Caco-2 (cell line): Measurements from ENCODE around the gene HOXD10. TPM values are rescaled to one million over a fixed set of nuclear protein-coding genes. Genes with fewer than 3 reads are reported as not detected.

Source experiments
- BruUV-seq: library from RNA; stranded (reverse); fragments of 400-500 nt; replicated peaks from 2 replicates; lab custom pipeline; 2021; lab: Mats Ljungman, UMichigan
- CTCF ChIA-PET: fragments of 300-600 bp; sonication (Branson Sonifier 250); formaldehyde crosslinking; loops from one replicate; lab custom pipeline; 2022; ENCODE audit warnings: antibody characterized with exemption; lab: Charles Lee
- POLR2A ChIA-PET: fragments of 300-600 bp; sonication (Branson Sonifier 250); formaldehyde crosslinking; loops from one replicate; lab custom pipeline; 2022; ENCODE audit warnings: antibody characterized with exemption; lab: Charles Lee
- DNase-seq, 2 experiments: peaks; one replicate each; pipeline versions ENCODE4 v3.0.0 to v3.0.0-alpha.2; 2020 to 2022
- H3K27me3 ChIP-seq: replicated peaks from 2 replicates; pipeline ENCODE4 v1.6.0; 2011; ENCODE audit warnings: low read length; ENCODE audit not compliant: control insufficient read depth, insufficient read depth
- H3K36me3 ChIP-seq: 2 replicates; pipeline ENCODE4 v1.5.1; 2011; ENCODE audit warnings: low read length; ENCODE audit not compliant: control insufficient read depth, insufficient read depth
- H3K4me1 ChIP-seq: fragments of 250-450 bp; sonication (Bioruptor Pico); 2 replicates; pipeline ENCODE4 v1.5.1; 2020; ENCODE audit warnings: mild to moderate bottlenecking
- H3K4me3 ChIP-seq: 2 replicates; pipeline ENCODE4 v1.5.1; 2011; ENCODE audit warnings: low read depth, mild to moderate bottlenecking, control low read depth, low read length
- H3K9me3 ChIP-seq: fragments of 250-450 bp; sonication (Bioruptor Pico); 2 replicates; pipeline ENCODE4 v1.5.1; 2020; ENCODE audit warnings: mild to moderate bottlenecking, moderate library complexity
- H3K27ac Mint-ChIP-seq: one replicate; pipeline ENCODE4 v1.8.0; 2022; ENCODE audit warnings: mixed read lengths; ENCODE audit not compliant: unreplicated experiment
- H3K27me3 Mint-ChIP-seq: one replicate; pipeline ENCODE4 v1.8.0; 2022; ENCODE audit warnings: mixed read lengths; ENCODE audit not compliant: insufficient read depth, unreplicated experiment
- H3K36me3 Mint-ChIP-seq: one replicate; pipeline ENCODE4 v1.8.0; 2022; ENCODE audit warnings: mild to moderate bottlenecking, mixed read lengths; ENCODE audit not compliant: insufficient read depth, unreplicated experiment
- H3K4me1 Mint-ChIP-seq: one replicate; pipeline ENCODE4 v1.8.0; 2022; ENCODE audit warnings: low read depth, mixed read lengths; ENCODE audit not compliant: unreplicated experiment
- H3K4me3 Mint-ChIP-seq: one replicate; pipeline ENCODE4 v1.8.0; 2022; ENCODE audit warnings: mild to moderate bottlenecking, moderate library complexity, mixed read lengths; ENCODE audit not compliant: unreplicated experiment
- H3K9me3 Mint-ChIP-seq: one replicate; pipeline ENCODE4 v1.8.0; 2022; ENCODE audit warnings: mixed read lengths; ENCODE audit not compliant: unreplicated experiment
- intact Hi-C: fragments of 100-400 bp; cut with micrococcal nuclease; formaldehyde crosslinking; loops from one replicate; pipeline ENCODE4 v1.10.0; 2022; ENCODE audit not compliant: unreplicated experiment
- total RNA-seq: library from RNA; stranded (reverse); gene quantifications from 2 replicates; pipeline ENCODE4 v1.2.3, GENCODE V29; 2022
- TF ChIP-seq, protein P1 (sequence below), 2 experiments: fragments of 200-600 bp in 1 of 2; IDR thresholded peaks; 1 replicate in 1 of 2; 2 replicates in 1 of 2; pipeline versions ENCODE4 v1.5.1 to v1.8.0; 2011 to 2022; ENCODE audit warnings: antibody characterized with exemption in 1 of 2, control low read depth in 1 of 2, inconsistent platforms in 1 of 2, low read depth in 1 of 2, low read length in 1 of 2, mild to moderate bottlenecking in 1 of 2, moderate library complexity in 1 of 2; ENCODE audit not compliant: insufficient read depth in 1 of 2, severe bottlenecking in 1 of 2, unreplicated experiment in 1 of 2

HOXD10 gene
- total RNA-seq, 1 experiment from 2014 or later: not detected

DNA sequence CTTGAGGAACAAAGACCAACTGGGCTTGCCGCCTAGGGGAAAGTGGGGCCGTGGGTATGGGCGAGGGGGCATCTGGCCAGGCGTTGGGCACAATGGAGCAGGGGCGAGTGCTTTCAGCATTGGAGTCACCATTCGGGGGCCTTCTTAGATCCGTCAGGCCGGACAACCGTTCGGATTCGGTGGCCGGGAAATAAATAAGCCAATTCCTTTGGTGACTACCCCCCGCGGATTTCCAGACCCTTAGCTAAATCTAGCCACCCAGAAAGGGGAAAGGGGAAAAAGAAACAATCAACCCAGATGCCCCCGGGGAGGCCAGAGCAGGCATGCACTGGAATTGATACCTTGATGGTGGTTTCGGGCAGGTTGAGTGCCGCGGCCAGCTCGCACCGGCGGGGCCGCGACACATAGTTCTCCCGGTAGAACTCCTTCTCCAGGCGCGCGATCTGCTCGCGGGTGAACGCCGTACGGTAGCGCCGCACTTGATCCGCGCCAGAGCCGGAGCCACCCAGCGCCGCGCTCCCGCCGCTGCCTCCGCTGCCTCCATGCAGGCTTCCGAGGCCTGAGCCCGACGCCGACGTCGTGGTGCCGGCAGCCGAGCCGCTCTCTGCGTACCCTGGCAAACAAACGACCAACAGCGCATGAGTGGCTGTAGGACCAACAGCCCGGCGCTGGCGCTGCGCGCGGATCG is 34.6 kb upstream of the HOXD10 start:
- Mint-ChIP-seq H3K27ac (no peak overlapping the region), H3K27me3 (peaks cover 60% of the 10 kb centered on the region), H3K4me3 (no peak overlapping the region), H3K36me3 (peaks cover 5% of the 10 kb centered on the region), H3K9me3 (no peaks in the 10 kb centered on the region), H3K4me1 (peaks cover 19% of the 10 kb centered on the region)
- ChIA-PET CTCF (no interaction called here), POLR2A (no interaction called here)
- no peaks in the 10 kb centered on the region for H3K36me3 ChIP-seq
- no TSS peak for BruUV-seq
- no peak overlapping the region for H3K4me3 ChIP-seq
- intact Hi-C loops: loop anchor here (2.0 to 10.0 kb wide), 2 partner anchors 79 to 197 kb away; partner anchors contain the start of gene LNPK
- TF ChIP-seq, protein P1, sequence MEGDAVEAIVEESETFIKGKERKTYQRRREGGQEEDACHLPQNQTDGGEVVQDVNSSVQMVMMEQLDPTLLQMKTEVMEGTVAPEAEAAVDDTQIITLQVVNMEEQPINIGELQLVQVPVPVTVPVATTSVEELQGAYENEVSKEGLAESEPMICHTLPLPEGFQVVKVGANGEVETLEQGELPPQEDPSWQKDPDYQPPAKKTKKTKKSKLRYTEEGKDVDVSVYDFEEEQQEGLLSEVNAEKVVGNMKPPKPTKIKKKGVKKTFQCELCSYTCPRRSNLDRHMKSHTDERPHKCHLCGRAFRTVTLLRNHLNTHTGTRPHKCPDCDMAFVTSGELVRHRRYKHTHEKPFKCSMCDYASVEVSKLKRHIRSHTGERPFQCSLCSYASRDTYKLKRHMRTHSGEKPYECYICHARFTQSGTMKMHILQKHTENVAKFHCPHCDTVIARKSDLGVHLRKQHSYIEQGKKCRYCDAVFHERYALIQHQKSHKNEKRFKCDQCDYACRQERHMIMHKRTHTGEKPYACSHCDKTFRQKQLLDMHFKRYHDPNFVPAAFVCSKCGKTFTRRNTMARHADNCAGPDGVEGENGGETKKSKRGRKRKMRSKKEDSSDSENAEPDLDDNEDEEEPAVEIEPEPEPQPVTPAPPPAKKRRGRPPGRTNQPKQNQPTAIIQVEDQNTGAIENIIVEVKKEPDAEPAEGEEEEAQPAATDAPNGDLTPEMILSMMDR (IDR thresholded peaks at IDR 0.05; ENCODE audit: insufficient read depth in 1 of 2, low read depth in 1 of 2, low read length in 1 of 2, severe bottlenecking in 1 of 2, unreplicated experiment in 1 of 2): no peak
- no peak for DNase-seq
- peaks cover 19% of the 10 kb centered on the region for H3K27me3 ChIP-seq
- H3K4me1 ChIP-seq: peaks cover 14% of the 10 kb centered on the region; the same call in 1 of the 2 replicates
- peaks cover 15% of the 10 kb centered on the region for H3K9me3 ChIP-seq

DNA sequence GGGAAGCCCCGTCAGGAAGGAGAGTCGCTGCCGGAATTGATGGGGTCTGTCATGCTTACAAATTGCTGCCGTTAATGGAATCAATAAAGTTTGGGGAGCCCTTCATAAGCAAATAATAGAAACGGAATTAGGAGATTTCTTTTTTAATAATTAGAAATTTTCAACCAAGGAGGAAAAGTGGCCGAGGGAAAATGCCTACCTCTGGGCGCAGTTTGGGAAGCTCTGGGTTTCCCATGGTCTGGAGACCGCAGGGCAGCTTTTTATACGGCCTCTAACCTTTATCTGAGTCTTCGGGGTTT is 34.1 kb upstream of the HOXD10 start:
- no peak for DNase-seq
- intact Hi-C loops: loop anchor here (10.0 kb wide), 1 partner anchor 198 kb away; no protein-coding TSS in a partner anchor
- H3K4me1 Mint-ChIP-seq: peaks cover 19% of the 10 kb centered on the region
- POLR2A ChIA-PET: no interaction called here
- TF ChIP-seq, protein P1 (IDR thresholded peaks at IDR 0.05; ENCODE audit: insufficient read depth in 1 of 2, low read depth in 1 of 2, low read length in 1 of 2, severe bottlenecking in 1 of 2, unreplicated experiment in 1 of 2): no peak
- BruUV-seq: no TSS peak
- CTCF ChIA-PET: no interaction called here
- peaks cover 5% of the 10 kb centered on the region for H3K36me3 Mint-ChIP-seq
- peaks cover 61% of the 10 kb centered on the region for H3K27me3 Mint-ChIP-seq
- Histone ChIP-seq H3K9me3 (peaks cover 15% of the 10 kb centered on the region), H3K4me3 (no peak overlapping the region), H3K27me3 (peaks cover 19% of the 10 kb centered on the region), H3K4me1 (peaks cover 14% of the 10 kb centered on the region; the same call in 1 of the 2 replicates), H3K36me3 (no peaks in the 10 kb centered on the region)
- H3K4me3 Mint-ChIP-seq: no peak overlapping the region
- H3K27ac Mint-ChIP-seq: no peak overlapping the region
- H3K9me3 Mint-ChIP-seq: no peaks in the 10 kb centered on the region

DNA sequence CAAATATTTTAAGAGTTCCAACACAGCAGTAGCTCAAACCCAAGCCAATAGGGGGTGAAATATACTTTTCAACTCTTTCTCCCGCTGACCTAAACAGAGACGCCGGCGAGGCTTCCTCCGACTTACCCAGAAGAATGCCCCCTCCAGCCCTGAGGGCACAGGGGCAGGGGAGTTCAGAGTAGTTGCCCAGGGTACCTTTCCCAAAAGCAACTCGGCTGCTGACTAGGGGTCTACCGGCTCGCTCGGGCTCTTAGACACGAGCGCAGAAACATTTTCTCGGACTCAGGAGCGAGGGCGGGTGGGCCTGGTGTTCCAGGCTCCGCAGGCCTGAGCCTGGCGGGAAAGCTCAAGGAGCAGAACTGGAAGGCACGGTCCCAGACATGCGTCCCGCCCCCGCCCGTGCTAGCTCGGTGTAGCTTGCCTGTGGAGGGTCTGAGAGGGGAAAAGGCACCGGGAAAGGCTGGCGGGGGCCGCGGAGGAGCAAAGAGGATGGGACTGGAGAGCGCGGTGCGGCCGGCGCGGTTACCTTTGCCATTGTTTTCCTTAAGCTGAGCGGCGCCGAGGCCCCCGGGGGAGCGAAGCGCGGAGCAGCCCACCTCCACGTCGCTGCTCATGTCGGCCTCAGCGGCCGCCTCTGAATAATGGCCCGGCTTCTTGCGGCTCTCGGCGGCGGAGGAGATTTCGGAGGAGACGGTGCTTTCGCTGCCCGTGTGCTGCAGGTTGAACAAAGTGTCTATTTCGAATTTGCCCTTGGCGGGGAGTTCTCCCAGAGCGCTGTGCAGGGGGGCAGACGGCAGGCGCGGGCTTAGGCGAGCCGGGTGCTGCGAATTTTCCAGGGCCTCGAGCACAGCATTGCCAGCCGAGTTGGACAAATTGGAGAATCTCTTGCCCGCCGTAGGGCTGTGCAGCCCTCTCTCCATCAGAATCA is 33.5 kb upstream of the HOXD10 start:
- Histone ChIP-seq H3K36me3 (no peaks in the 10 kb centered on the region), H3K4me3 (0 out of 2 replicates have a peak overlapping the region, but pooled peaks have one; percentile 1), H3K9me3 (peaks cover 15% of the 10 kb centered on the region), H3K4me1 (peaks cover 14% of the 10 kb centered on the region; the same call in 1 of the 2 replicates), H3K27me3 (peaks cover 21% of the 10 kb centered on the region)
- H3K27ac Mint-ChIP-seq: no peak overlapping the region
- H3K36me3 Mint-ChIP-seq: peaks cover 5% of the 10 kb centered on the region
- H3K4me1 Mint-ChIP-seq: peaks cover 19% of the 10 kb centered on the region
- ChIA-PET CTCF (no interaction called here), POLR2A (no interaction called here)
- TF ChIP-seq, protein P1 (IDR thresholded peaks at IDR 0.05; ENCODE audit: insufficient read depth in 1 of 2, low read depth in 1 of 2, low read length in 1 of 2, severe bottlenecking in 1 of 2, unreplicated experiment in 1 of 2): no peak
- peaks cover 61% of the 10 kb centered on the region for H3K27me3 Mint-ChIP-seq
- peak overlapping the region; percentile 54 for H3K4me3 Mint-ChIP-seq
- DNase-seq: no peak
- BruUV-seq: no TSS peak
- intact Hi-C loops: loop anchor here (10.0 kb wide), 1 partner anchor 198 kb away; no protein-coding TSS in a partner anchor
- H3K9me3 Mint-ChIP-seq: no peaks in the 10 kb centered on the region
